ENCODE data around the gene BTG1.

The BTG1 gene

GRCh38 chr12:92176646-92177045, 31.0 kb upstream of the BTG1 start:
- Histone ChIP-seq H3K4me2 (ENCODE audit: low read length) (no peak overlapping the region), H3K9ac (ENCODE audit: low read depth, low read length) (no peak overlapping the region), H3K27me3 (ENCODE audit: control insufficient read depth, insufficient read depth, low read length) (peaks cover 4% of the 10 kb centered on the region), H3K9me3 (replicated peaks; ENCODE audit: low read length) (no peaks in the 10 kb centered on the region), H3K36me3 (ENCODE audit: insufficient read depth, low read length) (no peaks in the 10 kb centered on the region), H3K4me1 (ENCODE audit: control insufficient read depth, insufficient read depth, low read length) (no peaks in the 10 kb centered on the region), H3K4me3 (ENCODE audit: low read length) (no peak overlapping the region)

GRCh38 chr12:92175961-92176360, 30.3 kb upstream of the BTG1 start:
- no peaks in the 10 kb centered on the region for H3K9me3 ChIP-seq (replicated peaks; ENCODE audit: low read length)
- no peaks in the 10 kb centered on the region for H3K4me1 ChIP-seq (ENCODE audit: control insufficient read depth, insufficient read depth, low read length)
- peaks cover 4% of the 10 kb centered on the region for H3K27me3 ChIP-seq (ENCODE audit: control insufficient read depth, insufficient read depth, low read length)
- no peak overlapping the region for H3K4me3 ChIP-seq (ENCODE audit: low read length)
- no peaks in the 10 kb centered on the region for H3K36me3 ChIP-seq (ENCODE audit: insufficient read depth, low read length)
- H3K9ac ChIP-seq (ENCODE audit: low read depth, low read length): no peak overlapping the region
- no peak overlapping the region for H3K4me2 ChIP-seq (ENCODE audit: low read length)

GRCh38 chr12:92170050-92170449, 24.4 kb upstream of the BTG1 start:
- no peaks in the 10 kb centered on the region for H3K36me3 ChIP-seq (ENCODE audit: insufficient read depth, low read length)
- H3K9ac ChIP-seq (ENCODE audit: low read depth, low read length): no peak overlapping the region
- H3K9me3 ChIP-seq (replicated peaks; ENCODE audit: low read length): no peaks in the 10 kb centered on the region
- no peaks in the 10 kb centered on the region for H3K4me1 ChIP-seq (ENCODE audit: control insufficient read depth, insufficient read depth, low read length)
- H3K4me2 ChIP-seq (ENCODE audit: low read length): no peak overlapping the region
- H3K27me3 ChIP-seq (ENCODE audit: control insufficient read depth, insufficient read depth, low read length): no peaks in the 10 kb centered on the region
- H3K4me3 ChIP-seq (ENCODE audit: low read length): no peak overlapping the region

DNA sequence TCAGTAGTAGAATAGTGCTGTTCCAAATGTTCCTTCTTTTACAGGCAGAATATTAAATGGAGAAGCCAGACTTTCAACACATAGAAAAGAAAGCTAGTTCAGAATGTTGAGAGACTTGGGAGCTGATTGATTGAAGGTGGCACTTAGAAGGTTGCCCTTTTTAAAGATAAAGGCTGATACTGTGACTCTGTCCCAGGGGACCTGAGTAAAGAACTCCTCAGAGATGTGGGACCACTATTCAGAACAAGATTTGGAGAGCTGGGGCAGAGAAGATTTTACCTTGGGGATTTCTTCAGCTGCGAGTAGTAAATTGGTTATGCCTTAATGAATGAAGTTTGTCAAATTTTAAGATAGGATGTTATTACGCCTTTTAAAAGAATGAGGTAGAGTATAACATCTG, 21.4 kb upstream of the BTG1 start:
- H3K4me2 ChIP-seq (ENCODE audit: low read length): no peak overlapping the region
- no peaks in the 10 kb centered on the region for H3K9me3 ChIP-seq (replicated peaks; ENCODE audit: low read length)
- no peak overlapping the region for H3K9ac ChIP-seq (ENCODE audit: low read depth, low read length)
- no peaks in the 10 kb centered on the region for H3K4me1 ChIP-seq (ENCODE audit: control insufficient read depth, insufficient read depth, low read length)
- no peaks in the 10 kb centered on the region for H3K27me3 ChIP-seq (ENCODE audit: control insufficient read depth, insufficient read depth, low read length)
- H3K4me3 ChIP-seq (ENCODE audit: low read length): no peak overlapping the region
- H3K36me3 ChIP-seq (ENCODE audit: insufficient read depth, low read length): no peaks in the 10 kb centered on the region

DNA sequence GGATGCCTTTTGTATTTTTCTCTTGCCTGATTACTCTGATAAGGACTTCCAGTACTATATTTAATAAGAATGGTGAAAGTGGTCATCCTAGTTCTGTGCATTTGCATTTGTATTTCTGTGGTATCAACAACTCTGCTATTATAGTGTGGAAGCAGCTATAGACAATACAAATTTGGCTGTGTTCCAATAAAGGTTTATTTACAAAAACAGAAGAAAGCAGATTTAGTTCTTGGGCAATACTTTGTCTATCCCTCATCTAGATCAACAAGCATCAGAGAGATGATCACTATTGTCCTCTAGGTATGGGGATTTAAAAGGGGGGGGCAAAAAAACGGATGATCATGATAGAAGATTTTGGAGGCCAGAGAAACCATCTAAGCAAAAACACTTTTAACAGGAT, 19.1 kb upstream of the BTG1 start:
- H3K4me3 ChIP-seq (ENCODE audit: low read length): no peak overlapping the region
- H3K27me3 ChIP-seq (ENCODE audit: control insufficient read depth, insufficient read depth, low read length): no peaks in the 10 kb centered on the region
- H3K9ac ChIP-seq (ENCODE audit: low read depth, low read length): no peak overlapping the region
- H3K36me3 ChIP-seq (ENCODE audit: insufficient read depth, low read length): no peaks in the 10 kb centered on the region
- H3K4me1 ChIP-seq (ENCODE audit: control insufficient read depth, insufficient read depth, low read length): no peaks in the 10 kb centered on the region
- H3K9me3 ChIP-seq (replicated peaks; ENCODE audit: low read length): no peaks in the 10 kb centered on the region
- no peak overlapping the region for H3K4me2 ChIP-seq (ENCODE audit: low read length)

DNA sequence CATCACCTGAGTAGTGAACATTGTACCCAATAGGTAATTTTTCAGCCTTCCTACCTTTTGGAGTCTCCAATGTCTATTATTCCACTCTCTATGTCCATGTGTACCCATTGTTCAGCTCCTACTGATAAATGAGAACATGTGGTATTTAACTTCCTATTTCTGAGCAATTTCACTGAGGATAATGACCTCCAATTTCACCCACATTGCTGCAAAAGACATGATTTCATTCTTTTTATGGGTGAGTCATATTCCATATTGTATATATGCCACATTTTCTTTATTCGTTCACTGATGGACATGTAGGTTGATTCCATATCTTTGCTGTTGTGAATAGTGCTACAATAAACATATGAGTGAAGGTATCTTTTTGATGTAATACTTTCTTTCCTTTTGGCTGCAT, 16.4 kb upstream of the BTG1 start:
- Histone ChIP-seq H3K4me1 (ENCODE audit: control insufficient read depth, insufficient read depth, low read length) (no peaks in the 10 kb centered on the region), H3K9ac (ENCODE audit: low read depth, low read length) (no peak overlapping the region), H3K4me2 (ENCODE audit: low read length) (no peak overlapping the region), H3K36me3 (ENCODE audit: insufficient read depth, low read length) (no peaks in the 10 kb centered on the region), H3K9me3 (replicated peaks; ENCODE audit: low read length) (no peaks in the 10 kb centered on the region), H3K4me3 (ENCODE audit: low read length) (no peak overlapping the region), H3K27me3 (ENCODE audit: control insufficient read depth, insufficient read depth, low read length) (no peaks in the 10 kb centered on the region)

DNA sequence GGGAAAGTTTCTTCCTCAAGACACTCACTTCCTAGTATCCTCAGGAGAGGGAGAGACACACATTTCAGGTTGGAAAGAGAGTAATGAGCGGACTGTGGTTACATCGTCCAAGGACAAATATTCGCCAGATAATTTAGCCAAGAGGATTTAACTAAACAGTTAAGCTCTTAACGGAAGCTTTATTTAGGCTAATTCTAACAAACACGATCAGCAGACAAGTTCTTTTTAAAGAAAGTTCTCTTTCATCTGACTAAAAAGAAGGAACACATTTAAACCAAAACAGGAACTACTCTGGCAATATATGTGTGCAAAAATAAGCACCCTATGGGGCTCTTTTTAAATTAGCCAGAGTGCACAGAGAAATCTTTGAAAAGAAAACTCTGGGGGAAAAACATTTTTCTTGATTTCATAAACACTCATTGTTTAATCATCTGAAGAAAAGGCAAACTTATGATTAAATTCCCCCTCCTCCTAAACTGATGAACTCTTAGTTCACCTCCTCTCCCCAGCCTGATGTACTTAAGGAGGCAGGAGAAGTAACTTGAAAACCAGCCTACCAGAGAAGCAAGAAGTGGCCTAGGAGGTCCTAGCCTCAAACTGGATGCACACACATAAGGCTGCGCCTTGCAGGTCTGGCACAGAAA, 13.3 kb upstream of the BTG1 start:
- Histone ChIP-seq H3K27me3 (ENCODE audit: control insufficient read depth, insufficient read depth, low read length) (no peaks in the 10 kb centered on the region), H3K9me3 (replicated peaks; ENCODE audit: low read length) (no peaks in the 10 kb centered on the region), H3K4me2 (ENCODE audit: low read length) (no peak overlapping the region), H3K36me3 (ENCODE audit: insufficient read depth, low read length) (no peaks in the 10 kb centered on the region), H3K9ac (ENCODE audit: low read depth, low read length) (no peak overlapping the region), H3K4me1 (ENCODE audit: control insufficient read depth, insufficient read depth, low read length) (no peaks in the 10 kb centered on the region), H3K4me3 (ENCODE audit: low read length) (no peak overlapping the region)

DNA sequence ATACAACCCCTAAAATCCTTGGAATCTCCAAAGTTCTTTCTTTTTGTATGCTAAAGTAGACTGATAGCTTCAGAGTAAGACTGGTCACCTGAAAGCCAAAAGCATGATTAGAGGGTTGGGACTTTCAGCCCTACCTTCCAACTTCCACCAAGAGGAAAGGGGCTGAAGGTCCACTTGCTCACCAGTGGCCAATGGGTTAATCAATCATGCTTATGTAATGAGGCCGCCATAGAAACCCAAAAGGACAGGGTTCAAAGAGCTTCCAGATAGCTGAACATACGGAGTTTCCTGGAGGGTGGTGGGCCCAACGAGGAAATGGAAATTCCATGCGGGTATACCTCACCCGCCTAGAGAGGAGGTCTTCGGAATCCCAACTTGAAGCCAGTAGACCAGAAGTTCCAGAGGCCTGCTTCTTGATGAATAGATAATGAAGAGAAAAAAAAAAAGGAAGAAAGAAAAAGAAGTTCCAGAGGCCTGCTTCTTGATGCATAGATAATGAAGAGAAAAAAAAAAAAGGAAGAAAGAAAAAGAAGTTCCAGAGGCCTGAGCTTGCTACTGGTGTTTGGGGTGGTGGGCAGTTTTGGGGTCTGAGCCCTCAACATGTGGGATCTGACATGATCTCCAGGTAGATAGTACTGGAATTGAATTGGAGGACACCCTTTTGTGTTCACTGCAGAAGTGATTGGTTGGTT, 11.2 kb upstream of the BTG1 start:
- Histone ChIP-seq H3K4me2 (ENCODE audit: low read length) (no peak overlapping the region), H3K36me3 (ENCODE audit: insufficient read depth, low read length) (no peaks in the 10 kb centered on the region), H3K4me3 (ENCODE audit: low read length) (no peak overlapping the region), H3K9me3 (replicated peaks; ENCODE audit: low read length) (no peaks in the 10 kb centered on the region), H3K9ac (ENCODE audit: low read depth, low read length) (no peak overlapping the region), H3K4me1 (ENCODE audit: control insufficient read depth, insufficient read depth, low read length) (no peaks in the 10 kb centered on the region), H3K27me3 (ENCODE audit: control insufficient read depth, insufficient read depth, low read length) (no peaks in the 10 kb centered on the region)

GRCh38 chr12:92156139-92156538, 10.5 kb upstream of the BTG1 start:
- Histone ChIP-seq H3K4me3 (ENCODE audit: low read length) (no peak overlapping the region), H3K4me1 (ENCODE audit: control insufficient read depth, insufficient read depth, low read length) (no peaks in the 10 kb centered on the region), H3K36me3 (ENCODE audit: insufficient read depth, low read length) (no peaks in the 10 kb centered on the region), H3K4me2 (ENCODE audit: low read length) (no peak overlapping the region), H3K27me3 (ENCODE audit: control insufficient read depth, insufficient read depth, low read length) (no peaks in the 10 kb centered on the region), H3K9me3 (replicated peaks; ENCODE audit: low read length) (no peaks in the 10 kb centered on the region), H3K9ac (ENCODE audit: low read depth, low read length) (no peak overlapping the region)

GRCh38 chr12:92155733-92156132, 10.1 kb upstream of the BTG1 start:
- Histone ChIP-seq H3K4me2 (ENCODE audit: low read length) (no peak overlapping the region), H3K36me3 (ENCODE audit: insufficient read depth, low read length) (no peaks in the 10 kb centered on the region), H3K4me1 (ENCODE audit: control insufficient read depth, insufficient read depth, low read length) (no peaks in the 10 kb centered on the region), H3K27me3 (ENCODE audit: control insufficient read depth, insufficient read depth, low read length) (no peaks in the 10 kb centered on the region), H3K4me3 (ENCODE audit: low read length) (no peak overlapping the region), H3K9me3 (replicated peaks; ENCODE audit: low read length) (no peaks in the 10 kb centered on the region), H3K9ac (ENCODE audit: low read depth, low read length) (no peak overlapping the region)

DNA sequence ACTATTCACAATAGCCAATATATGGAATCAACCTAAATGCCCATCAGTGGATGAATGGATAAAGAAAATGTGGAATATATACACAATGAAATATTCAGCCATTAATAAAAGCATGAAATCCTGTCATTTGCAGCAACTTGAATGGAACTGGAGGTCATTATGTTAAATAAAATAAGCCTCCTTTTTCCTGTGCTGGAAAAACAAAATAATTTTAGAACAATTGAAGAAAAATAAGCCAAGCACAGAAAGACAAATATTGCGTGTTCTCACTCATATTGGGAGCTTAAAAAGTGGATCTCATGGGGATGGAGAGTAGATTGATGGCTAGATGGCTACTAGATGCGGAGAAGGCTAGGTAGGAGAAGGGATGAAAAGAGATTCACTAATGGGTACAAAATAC, 6.3 kb upstream of the BTG1 start:
- Histone ChIP-seq H3K9me3 (replicated peaks; ENCODE audit: low read length) (no peaks in the 10 kb centered on the region), H3K4me3 (ENCODE audit: low read length) (no peak overlapping the region), H3K4me2 (ENCODE audit: low read length) (no peak overlapping the region), H3K4me1 (ENCODE audit: control insufficient read depth, insufficient read depth, low read length) (peaks cover 9% of the 10 kb centered on the region), H3K36me3 (ENCODE audit: insufficient read depth, low read length) (no peaks in the 10 kb centered on the region), H3K9ac (ENCODE audit: low read depth, low read length) (no peak overlapping the region), H3K27me3 (ENCODE audit: control insufficient read depth, insufficient read depth, low read length) (no peaks in the 10 kb centered on the region)

- H3K36me3 ChIP-seq (ENCODE audit: insufficient read depth, low read length): peaks cover 2% of the 10 kb centered on the region
- H3K4me2 ChIP-seq (ENCODE audit: low read length): no peak overlapping the region
- no peaks in the 10 kb centered on the region for H3K9me3 ChIP-seq (replicated peaks; ENCODE audit: low read length)
- peaks cover 11% of the 10 kb centered on the region for H3K4me1 ChIP-seq (ENCODE audit: control insufficient read depth, insufficient read depth, low read length)
- H3K4me3 ChIP-seq (ENCODE audit: low read length): no peak overlapping the region
- H3K9ac ChIP-seq (ENCODE audit: low read depth, low read length): no peak overlapping the region
- no peaks in the 10 kb centered on the region for H3K27me3 ChIP-seq (ENCODE audit: control insufficient read depth, insufficient read depth, low read length)
Measured at GRCh38 chr12:92149563-92149962, 3.9 kb upstream of the BTG1 start.
